PFSK-1 (cell line): ENCODE measurements around the gene RIMS4.

Experiments
- FOXP2 ChIP-seq: optimal IDR thresholded peaks from 2 replicates; pipeline ENCODE3; 2011; ENCODE audit warnings: borderline replicate concordance, control low read depth, inconsistent platforms; ENCODE audit not compliant: insufficient read depth; ENCODE audit errors: extremely low read length, extremely low read depth
- POLR2AphosphoS5 ChIP-seq: IDR thresholded peaks from 2 replicates; pipeline ENCODE4 v1.6.1; 2012; ENCODE audit warnings: low read depth, mild to moderate bottlenecking, control low read depth, low read length, moderate library complexity
- SIN3A ChIP-seq: IDR thresholded peaks from 2 replicates; pipeline ENCODE4 v1.6.1; 2012; ENCODE audit warnings: mild to moderate bottlenecking, low read length, moderate library complexity, borderline replicate concordance; ENCODE audit not compliant: insufficient read depth
- TAF1 ChIP-seq: IDR thresholded peaks from 2 replicates; pipeline ENCODE4 v1.6.1; 2012; ENCODE audit warnings: low read length, control low read depth, borderline replicate concordance; ENCODE audit not compliant: insufficient read depth
- TF ChIP-seq, protein P1 (sequence below), 2 experiments: IDR thresholded peaks; 2 replicates each; pipeline versions ENCODE4 v1.6.1 to v1.8.0; 2011 to 2012; ENCODE audit warnings: low read depth in 2 of 2, low read length in 2 of 2, control low read depth in 1 of 2, inconsistent platforms in 1 of 2, mild to moderate bottlenecking in 1 of 2, moderate library complexity in 1 of 2; ENCODE audit not compliant: insufficient read depth in 1 of 2

RIMS4 gene

DNA sequence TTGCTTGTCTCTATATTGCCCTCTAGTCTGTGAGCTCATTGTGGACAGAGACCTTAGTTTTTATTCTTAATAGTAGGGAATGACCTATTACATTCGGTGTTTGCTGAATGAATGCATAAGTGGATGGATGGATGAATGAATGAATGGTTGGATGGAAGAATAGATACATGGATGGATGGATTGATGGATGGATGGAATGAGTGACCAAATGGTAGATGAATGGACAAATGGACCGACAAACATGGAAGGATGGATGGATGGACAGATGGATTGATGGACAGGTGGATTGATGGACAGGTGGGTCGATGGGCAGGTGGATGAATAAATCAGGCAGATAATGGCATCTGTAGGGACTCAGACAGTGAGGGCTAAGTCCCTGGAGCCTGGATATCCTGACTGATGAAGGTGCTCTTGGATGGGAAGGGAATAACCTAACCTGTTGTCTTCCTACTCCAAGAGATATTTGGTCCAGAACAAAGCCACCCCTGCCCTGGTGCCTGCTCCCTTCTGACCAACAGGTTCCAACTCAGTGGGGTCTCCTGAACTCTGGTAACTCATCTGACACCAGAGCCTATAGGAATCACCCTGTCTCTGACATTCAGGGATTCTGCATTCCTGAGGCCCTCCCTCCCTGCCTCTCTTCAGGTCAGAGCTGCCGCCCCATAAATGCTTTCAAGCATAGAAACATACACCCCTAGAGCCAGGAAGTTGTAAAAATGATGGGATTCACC lies 104.8 kb downstream of the RIMS4 start:
- TF ChIP-seq, protein P1, sequence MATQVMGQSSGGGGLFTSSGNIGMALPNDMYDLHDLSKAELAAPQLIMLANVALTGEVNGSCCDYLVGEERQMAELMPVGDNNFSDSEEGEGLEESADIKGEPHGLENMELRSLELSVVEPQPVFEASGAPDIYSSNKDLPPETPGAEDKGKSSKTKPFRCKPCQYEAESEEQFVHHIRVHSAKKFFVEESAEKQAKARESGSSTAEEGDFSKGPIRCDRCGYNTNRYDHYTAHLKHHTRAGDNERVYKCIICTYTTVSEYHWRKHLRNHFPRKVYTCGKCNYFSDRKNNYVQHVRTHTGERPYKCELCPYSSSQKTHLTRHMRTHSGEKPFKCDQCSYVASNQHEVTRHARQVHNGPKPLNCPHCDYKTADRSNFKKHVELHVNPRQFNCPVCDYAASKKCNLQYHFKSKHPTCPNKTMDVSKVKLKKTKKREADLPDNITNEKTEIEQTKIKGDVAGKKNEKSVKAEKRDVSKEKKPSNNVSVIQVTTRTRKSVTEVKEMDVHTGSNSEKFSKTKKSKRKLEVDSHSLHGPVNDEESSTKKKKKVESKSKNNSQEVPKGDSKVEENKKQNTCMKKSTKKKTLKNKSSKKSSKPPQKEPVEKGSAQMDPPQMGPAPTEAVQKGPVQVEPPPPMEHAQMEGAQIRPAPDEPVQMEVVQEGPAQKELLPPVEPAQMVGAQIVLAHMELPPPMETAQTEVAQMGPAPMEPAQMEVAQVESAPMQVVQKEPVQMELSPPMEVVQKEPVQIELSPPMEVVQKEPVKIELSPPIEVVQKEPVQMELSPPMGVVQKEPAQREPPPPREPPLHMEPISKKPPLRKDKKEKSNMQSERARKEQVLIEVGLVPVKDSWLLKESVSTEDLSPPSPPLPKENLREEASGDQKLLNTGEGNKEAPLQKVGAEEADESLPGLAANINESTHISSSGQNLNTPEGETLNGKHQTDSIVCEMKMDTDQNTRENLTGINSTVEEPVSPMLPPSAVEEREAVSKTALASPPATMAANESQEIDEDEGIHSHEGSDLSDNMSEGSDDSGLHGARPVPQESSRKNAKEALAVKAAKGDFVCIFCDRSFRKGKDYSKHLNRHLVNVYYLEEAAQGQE (IDR thresholded peaks at IDR 0.05; ENCODE audit: insufficient read depth in 1 of 2, low read depth in 2 of 2, low read length in 2 of 2): no peak
- no peak for TF ChIP-seq TAF1

DNA sequence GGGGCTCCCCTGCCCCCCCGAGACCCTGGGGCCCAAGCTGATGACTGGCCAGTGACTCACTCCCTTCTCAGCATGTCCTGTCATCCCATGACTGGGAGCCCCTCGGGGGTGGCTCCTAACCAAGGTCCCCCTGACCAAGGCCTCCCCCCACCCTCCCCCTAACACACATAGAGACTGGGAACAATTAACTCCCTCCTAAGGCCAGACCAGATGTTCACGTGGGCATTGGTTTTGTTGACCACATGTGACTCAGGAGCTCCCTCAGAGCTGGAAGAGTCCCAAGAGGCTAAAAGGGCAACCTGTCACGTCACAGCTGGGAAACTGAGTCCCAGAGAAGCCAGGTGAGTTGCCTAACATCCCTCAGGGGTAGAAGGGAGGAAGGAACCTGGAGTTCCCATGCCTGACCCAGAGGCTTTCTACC lies 105.8 kb downstream of the RIMS4 start:
- TF ChIP-seq SIN3A (no peak), TAF1 (no peak), FOXP2 (no peak), POLR2AphosphoS5 (no peak)
- TF ChIP-seq, protein P1 (IDR thresholded peaks at IDR 0.05; ENCODE audit: insufficient read depth in 1 of 2, low read depth in 2 of 2, low read length in 2 of 2): no peak

DNA sequence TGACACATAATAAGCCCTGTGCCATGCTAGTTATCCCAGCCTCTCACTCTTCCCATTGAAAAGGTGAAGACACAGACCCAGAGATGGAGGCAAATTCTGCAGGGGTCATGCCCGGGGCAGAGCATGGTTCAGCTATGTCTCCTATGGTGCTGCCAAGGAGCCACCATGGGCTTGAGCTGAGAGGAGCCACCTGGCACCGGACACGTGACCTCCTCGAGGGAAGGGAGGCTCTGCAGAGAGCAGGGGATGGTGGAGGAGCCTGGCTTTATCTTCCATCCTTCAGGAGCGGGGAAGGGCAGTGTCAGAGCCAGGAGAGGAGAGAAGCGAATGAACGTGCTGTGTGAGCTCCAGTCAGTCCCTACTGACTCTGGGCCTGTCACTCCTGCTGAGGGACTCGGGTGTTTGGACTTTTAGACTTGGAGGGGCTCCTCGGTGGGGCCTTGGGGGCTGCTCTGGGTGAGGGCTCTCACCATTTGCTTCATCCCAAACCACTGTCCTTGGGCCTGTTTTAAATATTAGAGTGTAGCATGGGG lies 106.3 kb downstream of the RIMS4 start:
- TF ChIP-seq FOXP2: no peak
- no peak for TF ChIP-seq TAF1
- no peak for TF ChIP-seq POLR2AphosphoS5
- TF ChIP-seq, protein P1 (IDR thresholded peaks at IDR 0.05; ENCODE audit: insufficient read depth in 1 of 2, low read depth in 2 of 2, low read length in 2 of 2): no peak
- TF ChIP-seq SIN3A: no peak

DNA sequence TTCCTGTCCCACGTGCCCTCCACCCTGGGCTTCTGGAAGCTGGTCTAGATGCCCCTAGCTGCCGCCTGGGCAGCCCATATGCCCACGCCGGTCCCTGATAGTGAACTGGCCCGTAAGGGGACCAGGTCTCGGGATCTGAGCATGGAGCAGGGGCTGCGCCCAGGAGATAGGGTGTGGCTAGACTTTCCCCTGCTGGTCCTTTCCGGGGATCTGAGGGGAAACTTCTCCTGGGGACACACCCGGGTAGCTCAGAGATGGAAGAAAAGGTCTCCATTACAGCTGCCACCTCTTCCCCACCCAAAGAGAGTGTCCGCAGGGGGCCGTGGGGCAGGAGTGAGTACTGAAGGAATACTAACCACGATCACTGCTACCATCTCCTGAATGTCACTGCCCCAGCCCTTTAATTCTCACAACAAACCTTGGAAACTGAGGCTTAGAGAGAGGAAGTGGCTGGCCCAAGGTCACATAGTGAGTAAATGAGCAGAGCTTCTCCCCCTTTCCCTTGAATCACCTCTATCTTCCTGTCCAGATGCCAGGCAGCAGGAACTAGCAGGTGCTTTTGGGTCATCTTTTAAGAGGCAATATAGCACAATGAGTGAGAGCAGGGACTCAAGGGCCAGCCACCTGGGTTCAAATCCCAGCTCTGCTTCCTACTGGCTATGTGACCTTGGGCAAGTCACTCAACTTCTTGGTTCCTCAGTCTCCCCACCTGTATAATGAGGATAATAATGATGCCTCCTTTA lies 107.0 kb downstream of the RIMS4 start:
- TF ChIP-seq TAF1 (no peak), POLR2AphosphoS5 (no peak), FOXP2 (no peak), SIN3A (no peak)
- TF ChIP-seq, protein P1 (IDR thresholded peaks at IDR 0.05; ENCODE audit: insufficient read depth in 1 of 2, low read depth in 2 of 2, low read length in 2 of 2): no peak
